ENCODE data around the gene KDM6B. TPM values are rescaled to one million over a fixed set of nuclear protein-coding genes. Genes with fewer than 3 reads are reported as not detected.

KDM6B gene
- polyA plus RNA-seq, 4 donors, result 8.4 to 26.1 (median 16.7) TPM

DNA sequence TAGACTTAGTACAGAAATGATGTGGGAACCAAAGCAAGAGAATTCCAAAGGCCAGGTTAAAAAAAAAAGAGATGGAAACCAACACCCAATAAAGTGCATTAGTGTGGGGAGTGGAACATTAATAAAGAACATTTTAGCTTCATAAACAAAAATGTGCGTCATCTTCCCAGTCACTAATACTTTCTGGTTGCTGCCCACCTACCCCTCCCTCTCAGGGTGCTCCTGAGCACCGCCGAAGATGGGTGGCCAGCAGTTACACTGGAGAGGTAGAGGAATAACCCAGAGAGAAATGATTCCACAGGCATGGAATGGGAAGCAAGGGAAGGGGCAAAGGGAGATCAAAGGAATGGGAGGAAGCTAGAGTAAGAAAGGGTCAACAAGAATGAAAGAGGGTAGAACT, 48.6 kb downstream of the KDM6B start:
- H3K27me3 ChIP-seq (ENCODE audit: control insufficient read depth in 3 of 3, insufficient read depth in 3 of 3, low read length in 3 of 3), result no peaks in the 10 kb centered on the region
- DNase-seq (no peak), FAIRE-seq (no peak)
- H3K9me3 ChIP-seq (ENCODE audit: control insufficient read depth in 2 of 2, insufficient read depth in 1 of 2, low read depth in 1 of 2, low read length in 1 of 2), result no peaks in the 10 kb centered on the region
- H3K4me1 ChIP-seq (ENCODE audit: control insufficient read depth in 3 of 3, insufficient read depth in 2 of 3, low read depth in 1 of 3, low read length in 2 of 3), result peaks cover 2 to 48% (median 6%) of the 10 kb centered on the region in 3 donors
- no peak overlapping the region for H3K4me3 ChIP-seq (ENCODE audit: low read depth in 1 of 3, low read length in 3 of 3)
- 68 to 87% (median 77%) methylated on average over 3 of the region's 3 CpGs for WGBS, 3 donors
- peaks cover 0 to 21% (median 4%) of the 10 kb centered on the region in 3 donors for H3K36me3 ChIP-seq (ENCODE audit: control insufficient read depth in 3 of 3, insufficient read depth in 2 of 3, low read depth in 1 of 3, low read length in 3 of 3)
- H3K27ac ChIP-seq (ENCODE audit: low read depth in 1 of 3, low read length in 2 of 3), result peak overlapping the region; percentile 3 to 52 (median 11)

Other genes with a start within 250 kb of the KDM6B start
- 1 to 10 TPM in 2 of 4 donors, not detected in 2; 1.2 to 1.3 TPM for gene SOX15, start 244.1 kb upstream of the KDM6B start, polyA plus RNA-seq
- gene FXR2, start 219.3 kb upstream of the KDM6B start, polyA plus RNA-seq, result 10 to 100 TPM; 25.1 to 41.1 (median 30.9) TPM
- 1,000 to 10,000 TPM in 2 of 4 donors, 100 to 1,000 TPM in 2; 204 to 1,210 (median 689) TPM for gene SAT2, start 206.4 kb upstream of the KDM6B start, polyA plus RNA-seq
- 10 to 100 TPM in 3 of 4 donors, 1 to 10 TPM in 1; 2.6 to 38.8 (median 20.6) TPM for gene SHBG, start 204.1 kb upstream of the KDM6B start, polyA plus RNA-seq
- gene ATP1B2, start 183.3 kb upstream of the KDM6B start, polyA plus RNA-seq, result 1 to 10 TPM in 2 of 4 donors, not detected in 2; 1.1 to 1.9 TPM
- gene TP53, start 146.7 kb upstream of the KDM6B start, polyA plus RNA-seq, result 10 to 100 TPM in 2 of 4 donors, 1 to 10 TPM in 2; 8.7 to 51.8 (median 26.3) TPM
- 10 to 100 TPM in 3 of 4 donors, 1 to 10 TPM in 1; 7.1 to 17.7 (median 11.2) TPM for gene WRAP53, start 145.7 kb upstream of the KDM6B start, polyA plus RNA-seq
- gene EFNB3, start 129.0 kb upstream of the KDM6B start, polyA plus RNA-seq, result 1 to 10 TPM in 2 of 4 donors, not detected in 2; 1.1 to 2.0 TPM
- under 1 TPM in 2 of 4 donors, not detected in 2; 0.04 to 0.09 TPM for gene DNAH2, start 116.5 kb upstream of the KDM6B start, polyA plus RNA-seq
- 10 to 100 TPM in 1 of 4 donors, 1 to 10 TPM in 3; 3.8 to 17.5 (median 7.3) TPM for gene TMEM88, start 20.8 kb downstream of the KDM6B start, polyA plus RNA-seq
- gene NAA38, start 23.3 kb downstream of the KDM6B start, polyA plus RNA-seq, result 100 to 1,000 TPM in 1 of 4 donors, 10 to 100 TPM in 3; 40.1 to 142 (median 73.4) TPM
- gene CYB5D1, start 23.8 kb downstream of the KDM6B start, polyA plus RNA-seq, result 10 to 100 TPM in 1 of 4 donors, 1 to 10 TPM in 3; 4.9 to 13.0 (median 6.4) TPM
- gene CHD3, start 54.6 kb downstream of the KDM6B start, polyA plus RNA-seq, result 10 to 100 TPM; 23.7 to 60.4 (median 36.7) TPM
- gene RNF227, start 82.1 kb downstream of the KDM6B start, polyA plus RNA-seq, result 1 to 10 TPM; 1.9 to 3.0 (median 2.5) TPM
- gene KCNAB3, start 95.6 kb downstream of the KDM6B start, polyA plus RNA-seq, result 1 to 10 TPM; 1.3 to 3.9 (median 1.7) TPM
- gene TRAPPC1, start 97.7 kb downstream of the KDM6B start, polyA plus RNA-seq, result 100 to 1,000 TPM; 103 to 152 (median 118) TPM
- gene CNTROB, start 98.0 kb downstream of the KDM6B start, polyA plus RNA-seq, result 10 to 100 TPM; 18.4 to 24.6 (median 24.0) TPM
- under 1 TPM in 1 of 4 donors, not detected in 3; 0.81 TPM for gene GUCY2D, start 168.4 kb downstream of the KDM6B start, polyA plus RNA-seq
- gene ALOX15B, start 204.8 kb downstream of the KDM6B start, polyA plus RNA-seq, result 1 to 10 TPM in 2 of 4 donors, under 1 TPM in 2; 0.31 to 2.0 (median 1.2) TPM